Activated naive CD4-positive, alpha-beta T cell treated with anti-CD3 and anti-CD28 coated beads, Interleukin-2, amount 50 U/mL, for 72 hours (primary cell): ENCODE measurements around the gene ZMYM2. TPM values are rescaled to one million over a fixed set of nuclear protein-coding genes. Genes with fewer than 3 reads are reported as not detected.
"Not testable (repeated sequence)": the region's sequence is repeated elsewhere in the genome, so short reads cannot be mapped to it uniquely, and the experiment has no call there.

Experiments
- ATAC-seq, 2 donors: fragments of 150-1000 bp; cut with Tn5 transposase; 2 replicates each; pipeline ENCODE4 v1.10.0; 2021; ENCODE audit warnings: mild to moderate bottlenecking in 2 of 2, moderate library complexity in 2 of 2
- DNase-seq, 2 donors: peaks; one replicate each; pipeline ENCODE4 v3.0.0; 2021 to 2022; ENCODE audit warnings: low spot score in 2 of 2
- H3K27ac Mint-ChIP-seq, 2 donors: one replicate each; pipeline ENCODE4 v1.8.0; 2022; ENCODE audit warnings: mild to moderate bottlenecking in 2 of 2, mixed read lengths in 2 of 2
- H3K36me3 Mint-ChIP-seq, 2 donors: one replicate each; pipeline ENCODE4 v1.8.0; 2022; ENCODE audit warnings: mixed read lengths in 2 of 2
- H3K9me3 Mint-ChIP-seq, 2 donors: one replicate each; pipeline ENCODE4 v1.8.0; 2022; ENCODE audit warnings: mixed read lengths in 2 of 2
- total RNA-seq, 2 donors: library from RNA; stranded (reverse); gene quantifications; one replicate each; pipeline ENCODE4 v1.2.3, GENCODE V29; 2022

The ZMYM2 gene
- total RNA-seq, 2 donors from 2014 or later, result 85.1 to 94.0 TPM

GRCh38 chr13:19967621-19968020 lies 9.1 kb downstream of the ZMYM2 start:
- ATAC-seq (no peak), DNase-seq (no peak)
- Mint-ChIP-seq H3K27ac (no peak overlapping the region), H3K9me3 (no peaks in the 10 kb centered on the region), H3K36me3 (peaks cover 0 to 7% of the 10 kb centered on the region in 2 donors)

DNA sequence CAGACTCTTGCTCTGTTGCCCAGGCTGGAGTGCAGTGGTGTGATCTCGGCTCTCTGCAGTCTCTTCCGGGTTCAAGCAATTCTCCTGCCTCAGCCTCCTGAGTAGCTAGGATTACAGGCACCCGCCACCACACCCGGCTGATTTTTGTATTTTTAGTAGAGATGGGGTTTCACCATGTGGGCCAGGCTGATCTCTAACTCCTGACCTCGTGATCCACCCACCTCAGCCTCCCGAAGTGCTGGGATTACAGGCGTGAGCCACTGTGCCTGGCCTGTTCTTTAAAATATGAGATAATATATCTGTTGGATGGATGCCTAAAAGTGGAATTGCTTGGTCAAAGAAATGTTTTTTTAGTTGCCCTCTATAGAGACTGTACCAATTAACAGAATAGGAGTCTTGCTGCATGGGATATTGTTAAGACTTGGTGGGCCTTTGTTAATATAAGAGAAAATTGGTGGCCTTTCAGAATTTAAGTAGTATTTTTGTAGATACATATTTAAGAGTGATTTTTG lies 16.0 kb downstream of the ZMYM2 start:
- H3K9me3 Mint-ChIP-seq, result peaks cover 10 to 16% of the 10 kb centered on the region in 2 donors
- ATAC-seq, H3K27ac Mint-ChIP-seq, DNase-seq: not testable (repeated sequence)
- peaks cover 25 to 55% of the 10 kb centered on the region in 2 donors for H3K36me3 Mint-ChIP-seq

DNA sequence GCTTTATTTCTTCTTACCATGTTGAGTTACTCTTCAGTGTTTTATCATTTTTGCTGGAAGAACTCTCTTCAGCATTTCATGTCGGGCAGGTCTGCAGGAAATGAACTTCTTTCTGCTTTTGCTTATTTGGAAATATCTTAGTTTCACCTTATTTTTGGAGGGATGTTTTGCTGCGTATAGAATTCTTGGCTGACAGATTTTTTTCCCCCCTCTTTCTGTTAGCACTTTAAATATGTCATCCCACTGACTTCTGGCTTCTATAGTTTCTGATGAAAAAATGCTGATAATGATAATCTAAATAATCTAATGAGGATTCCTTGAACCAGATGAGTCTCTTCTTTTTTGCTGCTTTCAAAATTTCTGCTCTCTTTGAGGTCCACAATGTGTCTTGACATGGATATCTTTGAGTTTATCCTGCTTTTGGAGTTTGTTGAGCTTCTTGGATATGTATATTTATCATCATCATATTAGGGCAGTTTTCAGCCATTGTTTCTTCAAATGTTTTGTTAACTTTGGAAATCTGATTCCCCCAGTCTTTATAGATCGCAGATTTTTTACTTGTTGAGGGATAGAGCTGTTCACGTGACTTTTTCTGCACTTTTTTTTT lies 20.4 kb downstream of the ZMYM2 start:
- no peak for DNase-seq
- no peak overlapping the region for H3K27ac Mint-ChIP-seq
- peaks cover 26 to 53% of the 10 kb centered on the region in 2 donors for H3K36me3 Mint-ChIP-seq
- no peak for ATAC-seq
- peaks cover 10 to 16% of the 10 kb centered on the region in 2 donors for H3K9me3 Mint-ChIP-seq

- peaks cover 6 to 11% of the 10 kb centered on the region in 2 donors for H3K9me3 Mint-ChIP-seq
- H3K36me3 Mint-ChIP-seq, result peaks cover 14 to 27% of the 10 kb centered on the region in 2 donors
- DNase-seq (no peak), ATAC-seq (no peak)
- H3K27ac Mint-ChIP-seq, result no peak overlapping the region
These were observed 23.2 kb downstream of the ZMYM2 start for GRCh38 chr13:19981685-19982238.

DNA sequence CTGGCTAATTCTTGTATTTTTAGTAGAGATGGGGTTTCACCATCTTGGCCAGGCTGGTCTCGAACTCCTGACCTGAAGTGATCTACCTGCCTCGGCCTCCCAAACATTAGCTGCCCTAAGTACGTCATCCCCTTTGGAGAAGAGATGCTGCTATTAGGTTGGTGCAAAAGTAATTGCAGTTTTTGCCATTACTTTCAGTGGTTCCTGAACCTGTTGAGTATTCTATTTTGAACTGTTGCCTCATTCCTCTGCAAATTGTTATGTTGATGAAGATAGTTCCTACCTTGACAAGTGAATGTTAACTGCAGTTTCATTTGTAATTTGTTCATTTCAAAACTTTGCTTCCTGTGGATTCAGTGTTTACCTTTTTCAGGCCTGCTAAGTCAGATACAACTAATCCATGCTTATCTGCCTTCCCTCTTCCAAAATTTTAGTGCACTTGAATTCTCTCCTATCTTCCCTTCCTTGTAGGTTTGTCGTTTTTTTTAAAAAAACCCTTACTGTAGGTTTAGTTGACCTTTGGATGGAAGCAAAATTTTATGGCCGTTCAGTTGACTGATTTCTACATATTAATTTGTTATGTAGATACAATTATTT lies 24.0 kb downstream of the ZMYM2 start:
- Mint-ChIP-seq H3K27ac (no peak overlapping the region), H3K36me3 (peaks cover 11 to 20% of the 10 kb centered on the region in 2 donors), H3K9me3 (peaks cover 6 to 9% of the 10 kb centered on the region in 2 donors)
- no peak for DNase-seq
- ATAC-seq, result no peak

DNA sequence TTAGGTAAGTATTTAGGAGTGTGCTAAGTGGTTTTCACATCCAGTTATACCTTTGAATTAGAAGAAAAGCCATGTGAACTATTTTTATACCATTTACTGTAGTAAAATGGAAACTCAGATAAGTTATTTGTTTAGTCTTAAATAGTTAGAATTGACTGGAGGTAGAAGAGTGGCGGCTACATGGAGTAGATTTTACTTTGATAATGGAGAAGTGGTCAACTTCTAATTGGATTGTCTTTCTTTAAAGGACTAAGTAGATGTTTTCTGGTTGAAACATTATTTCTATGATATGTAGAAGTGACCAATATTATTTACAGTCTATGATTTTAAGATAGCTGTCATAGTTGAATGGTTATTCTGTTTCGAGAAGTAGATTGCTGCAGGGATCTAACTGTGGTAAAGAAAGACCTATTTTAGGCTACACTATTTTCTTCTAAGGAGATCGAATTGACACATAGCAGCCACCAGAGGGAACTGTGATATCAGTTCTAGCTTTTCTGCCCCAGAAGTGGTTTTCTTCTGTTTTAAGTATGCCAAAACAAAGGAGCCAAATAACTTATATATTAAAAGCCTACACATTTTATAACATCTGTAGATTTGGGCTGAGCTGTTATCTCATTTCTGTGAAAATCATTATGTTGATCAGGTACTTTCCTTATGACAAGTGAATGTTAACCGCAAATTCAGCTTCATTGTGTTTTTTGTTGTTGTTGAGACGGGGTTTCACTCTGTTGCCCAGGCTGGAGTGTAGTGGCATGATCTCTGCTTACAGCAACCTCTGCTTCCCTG lies 26.1 kb downstream of the ZMYM2 start:
- peak; percentile 14 to 49 for ATAC-seq
- no peak overlapping the region for H3K27ac Mint-ChIP-seq
- H3K9me3 Mint-ChIP-seq, result no peaks in the 10 kb centered on the region
- H3K36me3 Mint-ChIP-seq, result peaks cover under 1 to 6% of the 10 kb centered on the region in 2 donors
- no peak for DNase-seq

DNA sequence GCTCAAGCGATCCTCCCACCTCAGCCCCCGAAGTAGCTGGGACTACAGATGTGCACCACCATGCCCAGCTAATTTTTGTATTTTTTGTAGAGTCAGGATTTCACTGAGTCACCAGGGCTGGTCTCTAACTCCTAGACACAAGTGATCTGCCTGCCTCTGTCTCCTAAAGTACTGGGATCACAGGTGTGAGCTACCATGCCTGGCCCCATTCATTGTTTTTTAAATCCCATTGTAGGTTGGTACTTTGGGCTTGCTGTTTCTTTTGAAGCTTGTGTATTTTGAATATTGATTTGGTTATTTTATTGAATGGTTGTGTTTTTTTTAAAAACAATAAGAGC lies 26.7 kb downstream of the ZMYM2 start:
- Mint-ChIP-seq H3K36me3 (peaks cover 0 to 4% of the 10 kb centered on the region in 2 donors), H3K9me3 (no peaks in the 10 kb centered on the region), H3K27ac (no peak overlapping the region)
- no peak for DNase-seq
- peak; percentile 4 to 16 for ATAC-seq

DNA sequence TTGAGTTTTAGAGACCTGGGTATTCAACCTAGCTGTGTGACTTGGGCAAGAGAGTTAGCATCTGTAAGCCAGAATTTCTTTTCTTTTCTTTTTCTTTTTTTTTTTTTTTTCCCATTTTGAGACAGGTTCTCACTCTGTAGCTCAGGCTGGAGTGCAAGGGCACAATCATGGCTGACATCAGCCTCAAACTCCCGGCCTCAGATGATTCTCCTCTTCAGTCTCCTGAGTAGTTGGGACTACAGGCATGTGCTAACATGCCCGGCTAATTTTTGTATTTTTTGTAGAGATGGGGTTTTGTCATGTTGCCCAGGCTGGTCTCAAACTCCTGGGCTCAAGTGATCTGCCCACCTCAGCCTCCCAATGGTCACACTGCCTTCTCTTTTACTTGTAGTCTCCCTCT lies 33.0 kb downstream of the ZMYM2 start:
- no peak for ATAC-seq
- Mint-ChIP-seq H3K9me3 (no peaks in the 10 kb centered on the region), H3K27ac (peak overlapping the region; percentile 32 to 65), H3K36me3 (peaks cover 14 to 20% of the 10 kb centered on the region in 2 donors)
- DNase-seq, result no peak

DNA sequence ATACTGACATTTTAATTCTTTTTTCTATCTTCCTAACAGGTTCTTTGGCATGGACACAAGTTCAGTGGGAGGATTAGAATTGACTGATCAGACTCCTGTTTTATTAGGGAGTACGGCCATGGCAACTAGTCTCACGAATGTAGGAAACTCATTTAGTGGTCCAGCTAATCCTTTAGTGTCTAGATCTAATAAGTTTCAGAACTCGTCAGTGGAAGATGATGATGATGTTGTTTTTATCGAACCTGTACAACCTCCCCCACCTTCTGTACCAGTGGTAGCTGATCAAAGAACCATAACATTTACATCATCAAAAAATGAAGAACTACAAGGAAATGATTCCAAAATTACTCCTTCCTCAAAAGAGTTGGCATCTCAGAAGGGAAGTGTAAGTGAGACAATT lies 34.5 kb downstream of the ZMYM2 start:
- H3K27ac Mint-ChIP-seq, result no peak overlapping the region
- DNase-seq, result no peak

DNA sequence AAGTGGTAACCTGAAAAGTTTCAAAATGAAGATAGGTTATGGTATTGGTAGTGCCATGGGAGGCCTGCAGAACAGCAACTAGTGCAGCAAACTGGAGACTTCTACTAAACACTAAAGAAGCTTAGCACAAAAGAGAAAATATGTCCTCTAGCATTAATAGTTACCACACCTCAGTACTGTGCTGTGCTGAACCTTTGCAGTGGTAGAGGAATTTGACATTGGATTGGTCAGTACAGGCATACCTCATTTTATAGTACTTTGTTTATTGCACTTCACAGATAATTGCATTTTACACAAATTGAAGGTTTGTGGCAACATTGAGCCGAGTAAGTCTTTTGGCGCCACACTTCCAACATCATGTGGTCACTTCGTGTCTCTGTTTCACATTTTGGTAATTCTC lies 40.4 kb downstream of the ZMYM2 start:
- H3K36me3 Mint-ChIP-seq, result peaks cover 6 to 38% of the 10 kb centered on the region in 2 donors
- no peak for ATAC-seq

More for the DNA sequence above, 34.5 kb downstream of the ZMYM2 start:
- Mint-ChIP-seq H3K36me3 (peaks cover 14 to 29% of the 10 kb centered on the region in 2 donors), H3K9me3 (no peaks in the 10 kb centered on the region)
- ATAC-seq, result no peak

DNA sequence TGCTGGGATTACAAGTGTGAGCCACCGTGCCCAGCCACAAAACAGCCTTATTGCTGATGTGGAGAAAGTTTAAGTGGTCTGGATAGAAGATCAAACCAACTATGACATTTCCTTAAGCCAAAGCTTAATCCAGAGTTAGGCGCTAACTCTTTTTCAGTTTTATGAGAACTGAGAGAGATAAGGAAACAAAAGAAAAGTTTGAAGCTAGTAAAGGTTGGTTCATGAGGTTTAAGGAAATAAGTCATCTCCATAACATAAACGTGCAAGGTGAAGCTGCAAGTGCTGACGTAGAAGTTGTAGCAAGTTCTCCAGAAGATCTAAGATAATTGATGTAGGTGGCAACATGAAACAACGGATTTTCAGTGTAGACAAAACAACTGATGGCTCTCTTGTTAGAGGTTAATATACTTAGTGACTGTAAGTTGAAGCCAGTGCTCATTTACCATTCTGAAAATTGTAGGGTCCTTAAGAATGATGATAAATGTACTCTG lies 41.6 kb downstream of the ZMYM2 start:
- Mint-ChIP-seq H3K9me3 (no peaks in the 10 kb centered on the region), H3K36me3 (peaks cover 6 to 38% of the 10 kb centered on the region in 2 donors), H3K27ac (no peak overlapping the region)
- no peak for DNase-seq
- ATAC-seq, result no peak

More for the DNA sequence above, 40.4 kb downstream of the ZMYM2 start:
- no peak overlapping the region for H3K27ac Mint-ChIP-seq
- DNase-seq, result no peak
- H3K9me3 Mint-ChIP-seq, result no peaks in the 10 kb centered on the region

DNA sequence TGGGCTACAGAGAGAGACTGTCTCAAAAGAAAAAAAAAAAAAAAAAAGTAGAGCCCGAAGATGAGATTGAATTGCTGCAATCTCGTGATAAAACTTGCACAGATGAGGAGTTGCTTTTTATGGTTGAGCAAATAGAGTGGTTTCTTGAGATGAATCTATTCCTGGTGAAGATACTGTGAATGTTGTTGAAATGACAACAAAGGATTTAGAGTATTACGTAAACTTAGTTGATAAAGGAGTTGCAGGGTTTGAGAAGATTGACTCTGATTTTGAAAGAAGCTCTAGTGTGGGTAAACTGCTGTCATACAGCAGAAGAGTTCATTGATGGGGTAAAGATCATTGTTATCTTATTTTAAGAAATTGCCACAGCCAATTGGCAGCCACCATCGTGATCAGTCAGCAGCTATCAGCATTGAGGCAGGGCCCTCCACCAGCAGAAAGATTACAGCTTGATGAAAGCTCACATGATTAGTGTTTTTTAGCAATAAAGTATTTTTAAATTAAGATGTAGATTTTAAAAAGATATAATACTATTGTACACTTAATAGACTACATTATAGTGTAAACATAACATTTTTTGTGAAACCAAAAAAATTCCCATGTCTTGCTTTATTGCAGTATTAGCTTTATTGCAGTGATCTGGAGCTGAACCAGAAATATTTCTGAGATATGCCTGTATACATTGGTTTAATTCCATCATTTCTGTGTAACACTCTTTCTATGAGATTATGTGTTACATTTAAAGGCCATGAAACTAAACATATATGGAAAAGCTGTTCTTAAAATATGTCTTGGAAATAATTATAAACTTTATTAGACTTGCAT lies 43.1 kb downstream of the ZMYM2 start:
- H3K36me3 Mint-ChIP-seq, result peaks cover 0 to 34% of the 10 kb centered on the region in 2 donors
- ATAC-seq (no peak), DNase-seq (no peak)
- H3K27ac Mint-ChIP-seq, result no peak overlapping the region
- H3K9me3 Mint-ChIP-seq, result no peaks in the 10 kb centered on the region

DNA sequence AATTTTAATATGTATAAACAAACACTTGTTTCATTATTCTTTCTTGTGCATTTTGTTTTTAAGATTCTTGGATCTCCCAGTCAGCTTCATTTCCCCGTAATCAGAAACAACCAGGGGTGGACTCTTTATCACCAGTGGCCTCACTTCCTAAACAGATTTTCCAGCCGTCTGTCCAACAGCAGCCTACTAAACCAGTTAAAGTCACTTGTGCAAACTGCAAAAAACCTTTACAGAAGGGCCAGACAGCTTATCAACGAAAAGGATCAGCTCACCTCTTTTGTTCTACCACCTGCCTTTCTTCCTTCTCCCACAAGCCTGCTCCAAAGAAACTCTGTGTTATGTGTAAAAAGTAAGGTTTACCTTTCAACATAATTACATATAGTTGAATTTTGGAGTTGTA lies 44.3 kb downstream of the ZMYM2 start:
- no peak overlapping the region for H3K27ac Mint-ChIP-seq
- H3K9me3 Mint-ChIP-seq, result no peaks in the 10 kb centered on the region
- DNase-seq, result no peak
- no peak for ATAC-seq
- peaks cover 0 to 30% of the 10 kb centered on the region in 2 donors for H3K36me3 Mint-ChIP-seq

- H3K27ac Mint-ChIP-seq, result no peak overlapping the region
- ATAC-seq, result no peak
- peaks cover 8 to 35% of the 10 kb centered on the region in 2 donors for H3K36me3 Mint-ChIP-seq
These were observed 47.7 kb downstream of the ZMYM2 start for GRCh38 chr13:20006206-20006605.

GRCh38 chr13:20015763-20016162 lies 57.2 kb downstream of the ZMYM2 start:
- H3K9me3 Mint-ChIP-seq, result peaks cover 11 to 38% of the 10 kb centered on the region in 2 donors
- no peak overlapping the region for H3K27ac Mint-ChIP-seq
- peaks cover 52 to 87% of the 10 kb centered on the region in 2 donors for H3K36me3 Mint-ChIP-seq
- DNase-seq (no peak), ATAC-seq (no peak)

More at GRCh38 chr13:20006206-20006605, 47.7 kb downstream of the ZMYM2 start:
- no peak for DNase-seq
- H3K9me3 Mint-ChIP-seq, result no peaks in the 10 kb centered on the region
